Muscle of leg (tissue), 9 donors: ENCODE data around the gene MCEE. TPM values are rescaled to one million over a fixed set of nuclear protein-coding genes. Genes with fewer than 3 reads are reported as not detected.

Experiments used
- polyA plus RNA-seq, 8 donors: library from polyadenylated mRNA; unstranded; fragments of 120-200 nt; gene quantifications; one replicate each; pipeline versions ENCODE4 v1.2.1 to v1.2.3, GENCODE V29; 2013; ENCODE audit warnings: inconsistent platforms in 1 of 8, low replicate concordance in 1 of 8; ENCODE audit not compliant: insufficient read length in 8 of 8, insufficient read depth in 1 of 8
- total RNA-seq: library from RNA; stranded (reverse); fragments of 120-200 nt; gene quantifications from one replicate; pipeline ENCODE4 v1.2.4, GENCODE V29; 2013

MCEE gene
- total and polyA plus RNA-seq, 9 donors: 19.9 to 32.8 (median 23.6) TPM

Other genes starting within 250 kb of the MCEE start
- 1.7 TPM for gene VAX2, start 229.7 kb downstream of the MCEE start, total RNA-seq
- gene VAX2, start 229.7 kb downstream of the MCEE start, polyA plus RNA-seq: 1 to 10 TPM; 1.6 to 4.0 (median 3.1) TPM
- 0.62 TPM for gene ATP6V1B1, start 194.3 kb downstream of the MCEE start, total RNA-seq
- 1 to 10 TPM in 3 of 8 donors, under 1 TPM in 5; 0.30 to 2.7 (median 0.89) TPM for gene ATP6V1B1, start 194.3 kb downstream of the MCEE start, polyA plus RNA-seq
- gene ANKRD53, start 151.6 kb downstream of the MCEE start, total RNA-seq: 0.80 TPM
- gene ANKRD53, start 151.6 kb downstream of the MCEE start, polyA plus RNA-seq: 1 to 10 TPM in 5 of 8 donors, under 1 TPM in 3; 0.72 to 2.0 (median 1.1) TPM
- gene TEX261, start 135.4 kb downstream of the MCEE start, total RNA-seq: 16.0 TPM
- 10 to 100 TPM; 33.5 to 41.8 (median 36.9) TPM for gene TEX261, start 135.4 kb downstream of the MCEE start, polyA plus RNA-seq
- 67.6 TPM for gene NAGK, start 61.6 kb downstream of the MCEE start, total RNA-seq
- 10 to 100 TPM; 65.3 to 84.8 (median 76.6) TPM for gene NAGK, start 61.6 kb downstream of the MCEE start, polyA plus RNA-seq
- gene MPHOSPH10, start 405 bp upstream of the MCEE start, total RNA-seq: 21.3 TPM
- gene MPHOSPH10, start 405 bp upstream of the MCEE start, polyA plus RNA-seq: 10 to 100 TPM; 28.9 to 38.3 (median 32.8) TPM
- gene PAIP2B, start 96.9 kb upstream of the MCEE start, total RNA-seq: 5.9 TPM
- 1 to 10 TPM; 3.3 to 6.2 (median 4.0) TPM for gene PAIP2B, start 96.9 kb upstream of the MCEE start, polyA plus RNA-seq
- 150 TPM for gene ZNF638, start 201.6 kb upstream of the MCEE start, total RNA-seq
- 100 to 1,000 TPM in 4 of 8 donors, 10 to 100 TPM in 4; 76.0 to 111 (median 99.1) TPM for gene ZNF638, start 201.6 kb upstream of the MCEE start, polyA plus RNA-seq